NCI-H1694 (cell line): Measurements from ENCODE around the gene WIPF3.
A peak's percentile ranks its signal among the peaks of the same experiment; 100 is the strongest.

Experiments
- DNase-seq: peaks from one replicate; lab custom pipeline; 2025; lab: John Stamatoyannopoulos, UW

Gene WIPF3

GRCh38 chr7:29847916-29848315, 41.6 kb downstream of the WIPF3 start:
- DNase-seq: no peak

- no peak for DNase-seq
These were observed 42.6 kb downstream of the WIPF3 start for GRCh38 chr7:29848941-29849340.

GRCh38 chr7:29851487-29851886, 45.2 kb downstream of the WIPF3 start:
- no peak for DNase-seq

GRCh38 chr7:29852457-29852856, 46.1 kb downstream of the WIPF3 start:
- no peak for DNase-seq

- peak; percentile 12 for DNase-seq
These were observed 46.8 kb downstream of the WIPF3 start for GRCh38 chr7:29853072-29853471.

- no peak for DNase-seq
These were observed 47.5 kb downstream of the WIPF3 start for GRCh38 chr7:29853789-29854188.

- DNase-seq: no peak
These were observed 48.1 kb downstream of the WIPF3 start for GRCh38 chr7:29854257-29854938.

GRCh38 chr7:29857654-29858053, 51.3 kb downstream of the WIPF3 start:
- DNase-seq: no peak

- DNase-seq: no peak
These were observed 52.1 kb downstream of the WIPF3 start for GRCh38 chr7:29858191-29858951.

GRCh38 chr7:29859104-29859503, 52.8 kb downstream of the WIPF3 start:
- DNase-seq: no peak

- no peak for DNase-seq
These were observed 53.3 kb downstream of the WIPF3 start for GRCh38 chr7:29859524-29860185.

GRCh38 chr7:29860186-29860585, 53.9 kb downstream of the WIPF3 start:
- no peak for DNase-seq

GRCh38 chr7:29861884-29862283, 55.6 kb downstream of the WIPF3 start:
- DNase-seq: no peak

- DNase-seq: no peak
These were observed 58.3 kb downstream of the WIPF3 start for GRCh38 chr7:29864656-29865055.

GRCh38 chr7:29865526-29865925, 59.2 kb downstream of the WIPF3 start:
- DNase-seq: no peak

- no peak for DNase-seq
These were observed 60.2 kb downstream of the WIPF3 start for GRCh38 chr7:29866490-29866930.

- DNase-seq: no peak
These were observed 65.6 kb downstream of the WIPF3 start for GRCh38 chr7:29871787-29872398.

GRCh38 chr7:29873644-29874294, 67.5 kb downstream of the WIPF3 start:
- DNase-seq: no peak

- DNase-seq: no peak
These were observed 69.4 kb downstream of the WIPF3 start for GRCh38 chr7:29875741-29876140.

- DNase-seq: no peak
These were observed 70.9 kb downstream of the WIPF3 start for GRCh38 chr7:29877196-29877595.

- DNase-seq: peak; percentile 80
These were observed 71.9 kb downstream of the WIPF3 start for GRCh38 chr7:29878081-29878688.

- DNase-seq: no peak
These were observed 73.3 kb downstream of the WIPF3 start for GRCh38 chr7:29879609-29880008.
